ENCODE data around the gene RAD51B. TPM values are rescaled to one million over a fixed set of nuclear protein-coding genes. Genes with fewer than 3 reads are reported as not detected.

Gene RAD51B
- total RNA-seq, 1 experiment from 2014 or later: 16.7 TPM

DNA sequence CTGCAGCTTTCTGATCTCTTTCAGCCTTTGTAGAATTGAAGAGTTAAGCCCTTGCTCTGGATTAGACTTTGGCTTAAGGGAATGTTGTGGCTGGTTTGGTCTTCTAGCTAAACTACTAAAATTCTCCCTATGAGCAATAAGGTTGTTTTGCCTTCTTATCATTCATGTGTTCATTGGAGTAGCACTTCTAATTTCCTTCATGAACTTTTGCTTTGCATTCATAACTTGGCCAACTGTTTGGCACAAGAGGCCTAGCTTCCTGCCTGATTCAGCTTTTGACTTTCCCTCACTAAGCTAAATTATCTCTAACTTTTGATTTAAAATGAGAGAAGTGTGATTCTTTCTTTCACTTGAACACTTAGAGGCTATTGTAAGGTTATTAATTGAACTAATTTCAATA lies 384.3 kb downstream of the RAD51B start:
- H3K4me1 Mint-ChIP-seq: peaks cover 24 to 30% of the 10 kb centered on the region in 2 experiments
- no peak overlapping the region for H3K56ac ChIP-seq (ENCODE audit: insufficient read length, low read depth, low read length)
- H3K36me3 Mint-ChIP-seq (ENCODE audit: insufficient read depth in 1 of 3, low read depth in 3 of 3): no peaks in the 10 kb centered on the region
- no peak overlapping the region for H3K9ac ChIP-seq (ENCODE audit: extremely low read depth, insufficient read length, low read length)
- no peak overlapping the region for H4K91ac ChIP-seq (ENCODE audit: insufficient read length, low read depth, low read length)
- H3T11ph ChIP-seq (ENCODE audit: low read length): no peak overlapping the region
- H2AFZ ChIP-seq (ENCODE audit: low read length): no peak overlapping the region
- H2BK20ac ChIP-seq (ENCODE audit: low read depth, low read length, poor library complexity, severe bottlenecking): peak overlapping the region; percentile 60
- no peak overlapping the region for H3K4me3 Mint-ChIP-seq
- H2BK15ac ChIP-seq (ENCODE audit: low read depth, low read length): no peak overlapping the region
- H2AK5ac ChIP-seq (ENCODE audit: insufficient read length, low read length): no peak overlapping the region
- H3K23ac ChIP-seq (ENCODE audit: insufficient read length, low read depth, low read length): no peak overlapping the region
- H3K23me2 ChIP-seq (ENCODE audit: insufficient read length, low read depth, low read length, poor library complexity, severe bottlenecking): no peaks in the 10 kb centered on the region
- H2BK12ac ChIP-seq (ENCODE audit: insufficient read length, low read depth, low read length): no peak overlapping the region
- H4K8ac ChIP-seq (replicated peaks; ENCODE audit: insufficient read length, low read depth, low read length): no peak overlapping the region
- no peaks in the 10 kb centered on the region for H4K20me1 ChIP-seq (ENCODE audit: control insufficient read depth, insufficient read depth, insufficient read length)
- H2BK5ac ChIP-seq (ENCODE audit: insufficient read length, low read length): no peak overlapping the region
- H3K9me3 ChIP-seq (ENCODE audit: control insufficient read depth, low read depth, low read length): no peaks in the 10 kb centered on the region
- H2BK120ac ChIP-seq (ENCODE audit: low read depth, low read length, poor library complexity, severe bottlenecking): no peak overlapping the region
- no peak for DNase-seq
- H3K79me1 ChIP-seq (ENCODE audit: insufficient read depth, low read depth, low read length, poor library complexity, severe bottlenecking): no peaks in the 10 kb centered on the region
- no peak overlapping the region for H4K5ac ChIP-seq (ENCODE audit: insufficient read length, low read depth, low read length)
- no peak overlapping the region for H3K4ac ChIP-seq (ENCODE audit: low read depth, low read length)
- H3K27me3 Mint-ChIP-seq (ENCODE audit: low read depth): no peaks in the 10 kb centered on the region
- no peaks in the 10 kb centered on the region for H3K79me2 ChIP-seq (ENCODE audit: insufficient read depth, low read length)
- no peak overlapping the region for H3K4me2 ChIP-seq (ENCODE audit: insufficient read depth, insufficient read length, low read length)
- no peak overlapping the region for H3K27ac ChIP-seq (ENCODE audit: insufficient read length, low read depth, low read length)
- H3K9me3 Mint-ChIP-seq: no peaks in the 10 kb centered on the region
- no peaks in the 10 kb centered on the region for H3K27me3 ChIP-seq (ENCODE audit: insufficient read depth, low read length)
- peaks cover 5% of the 10 kb centered on the region; the same call in 1 of the 2 replicates for H3K4me1 ChIP-seq (ENCODE audit: insufficient read depth, low read length)
- H3K14ac ChIP-seq (ENCODE audit: insufficient read depth, low read length): no peak overlapping the region
- H3K18ac ChIP-seq (ENCODE audit: insufficient read length, low read depth, low read length): no peak overlapping the region
- H3K27ac Mint-ChIP-seq: no peak overlapping the region
- TF ChIP-seq, protein P1, sequence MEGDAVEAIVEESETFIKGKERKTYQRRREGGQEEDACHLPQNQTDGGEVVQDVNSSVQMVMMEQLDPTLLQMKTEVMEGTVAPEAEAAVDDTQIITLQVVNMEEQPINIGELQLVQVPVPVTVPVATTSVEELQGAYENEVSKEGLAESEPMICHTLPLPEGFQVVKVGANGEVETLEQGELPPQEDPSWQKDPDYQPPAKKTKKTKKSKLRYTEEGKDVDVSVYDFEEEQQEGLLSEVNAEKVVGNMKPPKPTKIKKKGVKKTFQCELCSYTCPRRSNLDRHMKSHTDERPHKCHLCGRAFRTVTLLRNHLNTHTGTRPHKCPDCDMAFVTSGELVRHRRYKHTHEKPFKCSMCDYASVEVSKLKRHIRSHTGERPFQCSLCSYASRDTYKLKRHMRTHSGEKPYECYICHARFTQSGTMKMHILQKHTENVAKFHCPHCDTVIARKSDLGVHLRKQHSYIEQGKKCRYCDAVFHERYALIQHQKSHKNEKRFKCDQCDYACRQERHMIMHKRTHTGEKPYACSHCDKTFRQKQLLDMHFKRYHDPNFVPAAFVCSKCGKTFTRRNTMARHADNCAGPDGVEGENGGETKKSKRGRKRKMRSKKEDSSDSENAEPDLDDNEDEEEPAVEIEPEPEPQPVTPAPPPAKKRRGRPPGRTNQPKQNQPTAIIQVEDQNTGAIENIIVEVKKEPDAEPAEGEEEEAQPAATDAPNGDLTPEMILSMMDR (conservative IDR thresholded peaks at IDR 0.05): no peak
